Femur (tissue), 1 donor: ENCODE measurements around the gene CLDN3.
"Not testable (repeated sequence)": the region's sequence is repeated elsewhere in the genome, so short reads cannot be mapped to it uniquely, and the experiment has no call there.

Experiments used
- DNase-seq: peaks from one replicate; pipeline ENCODE4 v3.0.0-alpha.2; 2017

Gene CLDN3, protein sequence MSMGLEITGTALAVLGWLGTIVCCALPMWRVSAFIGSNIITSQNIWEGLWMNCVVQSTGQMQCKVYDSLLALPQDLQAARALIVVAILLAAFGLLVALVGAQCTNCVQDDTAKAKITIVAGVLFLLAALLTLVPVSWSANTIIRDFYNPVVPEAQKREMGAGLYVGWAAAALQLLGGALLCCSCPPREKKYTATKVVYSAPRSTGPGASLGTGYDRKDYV

DNA sequence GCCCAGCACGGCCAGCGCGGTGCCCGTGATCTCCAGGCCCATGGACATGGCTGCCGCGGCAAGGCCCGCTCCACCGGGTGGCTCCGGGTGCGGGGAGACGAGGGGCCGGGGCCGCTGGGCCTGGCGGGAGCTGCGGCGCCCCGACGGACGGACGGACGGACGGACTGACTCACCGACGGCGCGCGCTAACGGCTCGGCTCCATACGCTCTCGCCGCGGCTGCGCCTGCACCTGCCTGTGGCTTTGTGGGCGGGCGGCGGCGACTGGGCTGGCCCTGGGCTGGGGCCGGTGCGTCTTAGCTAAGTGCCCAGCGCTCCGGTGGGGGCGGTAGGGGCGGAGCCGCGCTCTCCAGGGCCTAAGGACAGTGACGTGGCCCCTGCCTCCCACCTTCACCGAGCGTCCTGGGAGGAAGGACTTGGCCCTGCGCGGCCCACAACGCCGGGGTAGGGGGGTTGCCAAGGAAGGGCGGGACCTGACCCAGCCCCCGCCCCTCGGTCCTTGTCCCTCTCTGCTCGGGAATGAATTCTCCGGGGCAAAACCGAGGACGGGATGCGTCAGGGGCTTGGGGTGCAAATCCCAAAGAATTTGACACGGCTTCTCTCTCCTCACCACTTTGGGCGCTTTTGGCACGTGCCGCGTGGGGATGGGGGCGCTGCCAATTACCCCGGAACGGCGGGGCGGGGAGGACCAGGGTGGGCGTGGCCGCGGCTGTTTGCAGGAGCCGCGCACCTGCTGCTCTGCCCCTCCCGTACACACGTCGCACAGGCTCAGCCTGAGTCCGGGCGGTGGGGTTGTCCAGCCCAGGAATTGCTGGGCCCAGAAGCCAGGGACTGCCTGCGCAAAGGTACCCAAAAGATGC is at the start of gene CLDN3:
TSS of gene CLDN3 (minus strand) at position 269 of the 858 bp plus-strand sequence. CDS start at position 48, 221 bp downstream.
- no peak for DNase-seq

DNA sequence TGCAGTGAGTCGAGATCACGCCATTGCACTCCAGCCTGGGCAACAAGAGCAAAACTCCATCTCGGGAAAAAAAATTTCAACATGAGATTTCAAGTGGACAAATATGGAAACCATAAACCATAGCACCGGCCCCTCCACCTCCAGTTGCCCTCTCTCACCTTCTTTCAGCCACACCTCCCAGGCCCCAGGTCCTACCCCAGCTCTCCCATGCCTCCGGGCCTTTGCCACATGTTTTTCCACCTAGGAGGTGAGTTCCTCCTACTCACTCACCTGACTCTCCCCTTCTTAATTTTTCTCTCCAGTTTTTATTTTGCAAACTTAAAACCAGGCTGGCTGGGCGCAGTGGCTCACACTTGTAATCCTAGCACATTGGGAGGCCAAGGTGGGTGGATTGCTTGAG is 47.1 kb upstream of the CLDN3 start:
- DNase-seq = peak; percentile 0

DNA sequence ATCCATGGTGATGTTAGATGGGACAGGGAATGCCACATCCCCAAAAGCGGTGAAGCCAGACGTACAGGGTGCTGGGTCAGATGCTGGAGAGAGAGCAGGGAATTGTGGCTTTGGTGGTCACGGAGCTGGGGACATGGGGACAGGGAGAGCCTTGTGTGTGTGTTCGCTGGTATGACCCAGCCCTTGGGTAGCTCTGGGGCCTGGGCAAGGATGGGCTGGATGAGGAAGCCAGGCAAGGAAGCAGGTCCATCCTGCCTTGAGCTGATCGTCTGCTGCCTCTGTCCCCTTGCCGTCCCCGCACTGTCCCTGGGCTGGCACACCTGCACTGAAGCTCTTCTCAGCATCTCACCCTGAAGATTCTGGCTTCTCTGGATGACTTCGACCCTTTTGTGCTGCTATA is 45.4 kb upstream of the CLDN3 start:
- no peak for DNase-seq

DNA sequence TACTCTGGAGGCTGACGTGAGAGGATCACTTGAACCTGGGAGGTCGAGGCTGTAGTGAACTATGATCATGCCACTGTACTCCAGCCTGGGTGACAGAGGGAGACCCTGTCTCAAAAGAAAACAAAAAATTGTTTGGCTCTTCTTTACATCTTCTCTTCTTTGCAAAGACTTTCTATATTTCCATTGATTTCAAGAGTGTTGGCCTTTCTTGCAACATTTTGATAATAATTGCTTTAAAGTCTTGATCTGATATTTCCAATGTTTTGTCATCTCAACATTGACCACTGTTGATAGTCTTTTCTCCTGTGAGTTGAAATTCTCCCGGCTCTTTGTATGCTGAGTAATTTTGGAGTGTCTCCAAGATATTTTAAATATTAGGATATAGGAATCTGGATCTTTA is 42.9 kb upstream of the CLDN3 start:
- DNase-seq = no peak

DNA sequence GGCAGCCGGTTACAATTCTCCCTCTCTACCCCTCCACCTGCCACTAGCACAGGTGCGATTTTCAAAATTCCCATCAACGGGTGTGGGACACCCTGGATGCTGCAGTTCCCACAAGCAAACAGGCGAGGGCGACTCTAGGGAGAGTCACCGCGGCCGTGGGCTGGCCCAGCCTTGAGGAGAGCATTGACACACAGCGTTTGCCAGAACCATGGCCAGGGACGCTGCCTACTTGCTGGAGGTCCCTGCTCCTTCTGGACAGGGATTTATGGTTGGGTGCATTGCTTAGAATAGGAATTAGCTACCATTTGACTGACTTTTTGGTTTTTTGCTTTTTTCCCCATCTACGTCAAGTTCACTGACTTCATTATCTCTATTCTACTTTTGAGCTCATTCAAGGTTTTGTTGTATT is 41.7 kb upstream of the CLDN3 start:
- peak; percentile 59 for DNase-seq

DNA sequence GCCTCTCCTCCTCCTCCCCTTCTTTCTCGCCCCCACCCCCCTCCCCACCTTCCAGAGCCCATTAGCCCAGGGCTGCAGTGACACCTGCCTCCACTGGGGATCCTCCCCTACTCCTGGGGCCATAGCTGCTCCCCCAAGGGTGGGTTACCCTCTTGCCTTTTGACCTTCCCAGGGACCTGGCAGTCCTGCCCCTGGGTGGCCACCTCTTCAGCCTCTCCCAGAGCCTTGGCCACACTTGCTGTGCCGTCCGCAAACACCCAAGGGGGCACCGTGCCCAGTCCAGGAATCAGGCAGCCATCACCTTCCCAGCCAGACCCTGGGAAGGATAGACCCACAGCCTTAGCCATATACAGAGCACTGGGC is 40.9 kb upstream of the CLDN3 start:
- no peak for DNase-seq

DNA sequence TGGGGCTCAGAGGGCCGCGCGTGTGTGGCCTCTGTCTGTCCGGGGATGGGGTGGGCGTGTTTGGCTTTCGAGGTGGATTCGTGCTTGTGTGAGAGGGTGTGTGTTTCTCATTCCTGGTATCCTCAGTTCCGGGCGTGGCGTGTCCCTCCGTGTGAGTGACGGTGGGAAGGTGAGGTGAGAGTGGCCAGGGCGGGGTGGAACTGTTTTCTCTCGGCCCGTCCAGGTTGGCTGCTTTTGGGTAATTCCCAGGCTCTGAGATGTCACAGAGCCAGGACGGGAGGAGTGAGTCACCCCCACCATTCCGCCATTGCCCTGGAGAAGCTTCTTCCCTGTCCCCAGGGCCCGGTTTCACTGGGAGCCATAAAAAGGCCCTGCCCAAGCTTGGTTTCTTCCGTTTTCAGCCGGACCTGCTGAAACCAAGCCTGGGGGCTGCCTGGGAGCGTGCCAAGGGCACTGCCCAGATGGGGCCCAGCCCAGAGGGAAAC is 39.4 kb upstream of the CLDN3 start:
- DNase-seq = no peak

DNA sequence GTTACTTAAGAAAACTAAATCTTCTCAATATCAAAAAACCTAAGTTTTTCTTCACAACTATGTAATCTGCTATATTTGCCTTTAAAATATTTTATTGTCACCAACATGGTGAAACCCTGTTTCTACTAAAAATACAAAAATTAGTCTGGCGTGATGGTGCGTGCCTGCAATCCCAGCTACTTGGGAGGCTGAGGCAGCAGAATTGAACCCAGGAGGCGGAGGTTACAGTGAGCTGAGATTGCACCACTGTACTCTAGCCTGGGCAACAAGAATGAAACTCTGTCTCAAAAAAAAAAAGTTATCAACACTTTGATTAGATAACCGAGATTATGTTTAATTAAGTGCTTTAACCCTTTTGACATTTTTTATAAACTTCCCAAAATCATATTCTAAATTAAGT is 32.4 kb upstream of the CLDN3 start:
- DNase-seq = no peak

DNA sequence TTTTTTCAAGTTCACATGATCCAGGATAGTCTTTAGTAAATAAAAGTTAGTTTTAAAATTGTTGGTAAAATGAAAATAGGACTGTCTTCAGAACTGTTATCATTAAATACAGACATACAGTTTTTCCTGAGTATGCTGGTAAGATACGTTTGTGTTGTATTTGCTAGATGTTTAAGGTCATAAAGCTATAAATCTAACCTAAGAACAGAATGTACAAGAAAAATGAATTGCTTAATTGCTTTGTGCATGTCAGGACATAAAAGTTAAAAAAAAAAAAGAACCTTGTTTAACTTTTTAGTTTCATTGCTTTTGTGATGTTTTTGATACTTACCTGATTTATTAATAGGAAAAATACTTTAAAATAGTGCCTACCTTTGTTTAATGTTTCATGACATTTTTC is 31.5 kb upstream of the CLDN3 start:
- DNase-seq = no peak

DNA sequence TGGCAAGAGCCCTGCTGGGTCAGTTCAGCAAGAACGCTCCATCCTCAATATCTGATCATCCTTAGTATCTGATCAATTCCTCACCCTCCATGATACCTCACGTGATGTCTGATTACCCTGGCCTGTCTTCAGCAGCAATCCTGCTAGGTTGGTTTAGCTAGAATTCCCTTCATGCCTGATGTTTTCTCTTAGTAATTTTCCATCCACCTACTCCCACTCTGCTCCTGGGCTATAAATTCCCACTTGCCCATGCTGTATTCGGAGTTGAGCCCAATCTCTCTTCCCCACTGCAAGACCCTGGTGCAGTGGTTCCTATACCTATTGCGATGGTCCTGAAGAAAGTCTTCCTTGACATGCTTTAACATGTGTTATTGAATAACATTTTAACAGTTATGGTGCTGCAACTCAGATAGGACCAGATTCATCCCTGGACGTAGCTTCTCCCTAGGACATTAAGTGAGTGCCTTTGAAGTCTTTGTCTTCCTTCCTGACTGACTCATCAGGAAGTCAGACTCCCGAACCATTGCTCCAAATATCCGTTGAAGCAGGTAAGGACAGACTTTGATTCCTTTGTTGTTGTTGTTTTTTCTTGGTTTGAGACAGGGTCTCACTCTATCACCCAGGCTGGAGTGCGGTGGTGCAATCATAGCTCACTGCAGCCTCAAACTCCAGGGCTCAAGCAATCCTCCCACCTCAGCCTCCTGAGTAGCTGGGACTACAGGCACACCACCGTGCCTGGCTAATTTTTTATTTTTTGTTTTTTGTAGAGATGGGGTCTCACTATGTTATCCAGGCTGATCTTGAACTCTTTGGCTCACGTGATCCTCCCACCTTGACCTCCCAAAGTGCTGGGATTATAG is 29.4 kb upstream of the CLDN3 start:
- no peak for DNase-seq

DNA sequence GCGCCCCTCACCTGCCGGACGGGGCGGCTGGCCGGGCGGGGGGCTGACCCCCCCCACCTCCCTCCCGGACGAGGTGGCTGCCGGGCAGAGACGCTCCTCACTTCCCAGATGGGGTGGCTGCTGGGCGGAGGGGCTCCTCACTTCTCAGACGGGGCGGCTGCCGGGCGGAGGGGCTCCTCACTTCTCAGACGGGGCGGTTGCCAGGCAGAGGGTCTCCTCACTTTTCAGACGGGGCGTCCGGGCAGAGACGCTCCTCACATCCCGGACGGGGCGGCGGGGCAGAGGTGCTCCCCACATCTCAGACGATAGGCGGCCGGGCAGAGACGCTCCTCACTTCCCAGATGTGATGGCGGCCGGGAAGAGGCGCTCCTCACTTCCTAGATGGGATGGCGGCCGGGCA is 27.1 kb upstream of the CLDN3 start:
- not testable (repeated sequence) for DNase-seq

DNA sequence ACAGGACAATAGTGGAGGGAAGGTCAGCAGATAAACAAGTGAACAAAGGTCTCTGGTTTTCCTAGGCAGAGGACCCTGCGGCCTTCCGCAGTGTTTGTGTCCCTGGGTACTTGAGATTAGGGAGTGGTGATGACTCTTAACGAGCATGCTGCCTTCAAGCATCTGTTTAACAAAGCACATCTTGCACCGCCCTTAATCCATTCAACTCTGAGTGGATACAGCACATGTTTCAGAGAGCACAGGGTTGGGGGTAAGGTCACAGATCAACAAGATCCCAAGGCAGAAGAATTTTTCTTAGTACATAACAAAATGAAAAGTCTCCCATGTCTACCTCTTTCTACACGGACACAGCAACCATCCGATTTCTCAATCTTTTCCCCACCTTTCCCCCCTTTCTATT is 26.6 kb upstream of the CLDN3 start:
- DNase-seq = not testable (repeated sequence)

DNA sequence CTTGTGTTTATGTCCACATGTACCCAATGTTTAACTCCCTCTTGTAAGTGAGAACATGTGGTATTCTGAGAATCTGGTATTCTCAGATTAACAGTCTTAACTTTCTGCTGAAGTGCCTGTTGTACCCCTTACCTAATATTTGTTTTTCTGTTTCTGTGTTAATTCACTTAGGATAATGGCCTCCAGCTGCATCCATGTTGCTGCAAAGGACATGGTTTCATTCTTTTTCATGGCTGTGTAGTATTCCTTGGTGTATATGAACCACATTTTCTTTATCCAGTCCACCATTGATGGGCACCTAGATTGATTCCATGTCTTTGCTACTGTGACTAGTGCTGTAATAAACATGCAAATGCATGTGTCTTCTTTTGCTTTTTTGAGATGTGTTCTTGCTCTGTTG is 25.1 kb upstream of the CLDN3 start:
- DNase-seq = not testable (repeated sequence)

DNA sequence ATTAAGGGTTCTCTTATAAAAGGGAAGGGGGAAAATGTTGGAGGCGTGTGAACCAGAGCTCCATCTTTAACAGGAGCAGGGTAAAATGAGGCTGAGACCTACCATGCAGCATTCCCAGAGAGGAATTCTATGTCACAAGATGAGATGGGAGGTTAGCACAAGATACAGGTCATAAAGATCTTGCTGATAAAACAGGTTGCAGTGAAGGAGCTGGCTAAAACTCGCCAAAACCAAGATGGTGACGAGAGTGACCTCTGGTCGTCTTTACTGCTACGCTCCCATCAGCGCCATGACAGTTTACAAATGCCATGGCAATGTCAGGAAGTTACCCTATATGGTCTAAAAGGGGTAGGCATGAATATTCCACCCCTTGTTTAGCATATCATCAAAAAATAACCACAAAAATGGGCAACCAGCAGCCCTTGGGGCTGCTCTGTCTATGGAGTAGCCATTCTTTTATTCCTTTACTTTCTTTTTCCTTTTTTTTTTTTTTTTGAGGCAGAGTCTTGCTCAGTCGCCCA is 21.2 kb upstream of the CLDN3 start:
- DNase-seq = not testable (repeated sequence)

DNA sequence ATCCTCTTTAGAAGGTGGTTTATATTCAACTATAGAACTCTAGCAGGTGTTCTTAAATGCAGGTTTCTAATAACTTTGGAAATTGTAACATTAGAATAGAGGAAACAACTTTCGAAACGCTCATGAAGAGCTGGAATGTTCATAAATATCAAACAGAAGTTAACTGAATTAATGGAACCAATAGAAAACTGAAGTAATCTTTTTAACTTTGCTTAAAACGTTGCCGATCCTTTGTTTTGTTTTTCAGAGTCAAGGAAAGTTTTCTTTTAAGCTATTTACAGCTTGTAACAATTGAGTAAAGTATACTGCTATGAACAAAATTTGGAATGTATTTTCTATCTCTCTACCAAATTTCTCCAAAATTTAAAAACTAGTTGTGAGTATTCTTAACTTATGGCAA is 19.0 kb upstream of the CLDN3 start:
- DNase-seq = no peak

DNA sequence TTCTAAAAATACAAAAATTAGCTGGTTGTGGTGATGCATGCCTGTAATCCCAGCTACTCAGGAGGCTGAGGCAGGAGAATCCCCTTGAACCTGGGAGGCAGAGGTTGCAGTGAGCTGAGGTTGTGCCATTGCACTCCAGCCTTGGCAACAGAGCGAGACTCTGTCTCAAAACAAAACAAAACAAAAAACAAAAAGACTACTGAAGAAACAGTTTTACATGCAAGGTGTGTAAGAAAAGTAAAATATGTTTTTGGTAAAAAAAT is 17.6 kb upstream of the CLDN3 start:
- not testable (repeated sequence) for DNase-seq

DNA sequence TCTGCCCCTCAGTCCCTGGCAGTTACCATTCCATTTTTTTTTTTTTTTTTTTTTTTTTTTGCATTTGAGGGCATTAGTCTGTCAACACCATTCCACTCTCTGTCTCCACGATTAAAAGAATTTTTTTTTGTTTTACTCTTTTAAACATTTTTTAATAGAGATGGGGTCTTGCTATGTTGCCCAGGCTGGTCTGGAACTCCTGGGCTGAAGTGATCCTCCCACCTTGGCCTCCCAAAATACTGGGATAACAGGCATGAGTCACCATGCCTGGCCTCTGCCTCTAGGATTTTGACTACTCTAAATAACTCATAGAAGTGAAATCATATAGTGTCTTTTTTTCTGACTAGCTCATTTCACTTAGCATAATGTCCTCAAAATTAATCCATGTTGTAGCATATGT is 16.5 kb upstream of the CLDN3 start:
- DNase-seq = no peak

DNA sequence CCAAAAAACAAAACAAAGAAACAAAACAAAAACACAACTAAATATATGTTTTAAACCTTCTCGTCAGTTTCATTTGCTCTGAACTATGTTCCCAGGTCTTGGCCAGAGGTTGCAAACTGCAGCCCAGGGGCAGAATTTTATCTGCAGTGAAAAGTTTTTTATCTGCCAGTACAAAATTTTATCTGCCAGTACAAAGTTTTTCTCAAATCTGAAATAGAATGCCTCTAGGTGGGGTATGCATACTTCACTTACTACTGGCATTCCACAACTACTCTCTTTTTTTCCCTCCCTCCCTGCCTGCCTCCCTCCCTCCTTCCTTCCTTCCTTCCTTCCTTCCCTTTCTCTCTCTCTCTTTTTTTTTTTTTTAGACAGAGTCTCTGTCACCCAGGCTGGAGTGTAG is 9.4 kb upstream of the CLDN3 start:
- no peak for DNase-seq

DNA sequence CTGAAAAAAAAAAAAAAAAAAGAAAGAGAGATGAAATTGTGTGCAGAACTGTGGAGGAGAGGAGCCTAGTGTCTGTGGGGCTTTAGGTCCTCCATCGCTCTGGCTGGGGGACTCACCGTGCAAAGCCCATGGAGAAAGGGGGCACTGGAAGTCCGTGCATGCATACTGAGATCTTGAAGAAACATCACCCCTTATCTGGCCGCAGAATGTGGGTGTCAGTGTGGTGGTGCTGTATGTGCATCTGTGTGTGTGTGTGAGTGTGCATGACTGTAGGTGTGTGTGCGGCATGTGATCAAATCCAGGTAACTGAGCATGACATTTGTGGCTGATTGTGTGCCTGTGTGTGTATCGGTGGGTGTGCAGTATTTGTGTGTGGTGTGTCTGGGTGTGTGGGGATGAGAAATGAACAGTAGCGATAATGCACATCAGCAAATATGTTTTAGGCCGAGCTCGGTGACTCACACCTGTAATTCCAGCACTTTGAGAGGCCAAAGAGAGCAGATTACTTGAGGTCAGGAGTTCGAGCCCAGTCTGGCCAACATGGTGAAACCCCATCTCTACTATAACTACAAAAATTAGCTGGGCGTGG is 8.8 kb upstream of the CLDN3 start:
- DNase-seq = no peak

DNA sequence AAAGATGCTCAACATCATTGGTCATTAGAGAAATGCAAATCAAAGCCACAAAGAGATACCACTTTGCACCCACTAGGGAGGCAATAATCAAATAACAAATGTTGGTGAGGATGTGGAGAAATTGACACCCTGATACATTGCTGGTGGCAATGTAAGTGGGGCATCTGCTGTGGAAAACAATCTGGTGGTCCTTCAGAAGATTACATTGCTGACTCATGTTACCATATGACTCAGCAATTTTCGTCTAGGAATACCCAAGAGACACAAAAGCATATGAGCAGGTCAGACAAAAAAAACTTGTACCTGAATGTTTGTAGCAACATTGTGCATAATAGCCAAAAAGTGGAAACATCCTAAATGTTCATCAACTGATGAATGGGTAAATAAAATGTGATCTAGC is 4.9 kb upstream of the CLDN3 start:
- DNase-seq = no peak

DNA sequence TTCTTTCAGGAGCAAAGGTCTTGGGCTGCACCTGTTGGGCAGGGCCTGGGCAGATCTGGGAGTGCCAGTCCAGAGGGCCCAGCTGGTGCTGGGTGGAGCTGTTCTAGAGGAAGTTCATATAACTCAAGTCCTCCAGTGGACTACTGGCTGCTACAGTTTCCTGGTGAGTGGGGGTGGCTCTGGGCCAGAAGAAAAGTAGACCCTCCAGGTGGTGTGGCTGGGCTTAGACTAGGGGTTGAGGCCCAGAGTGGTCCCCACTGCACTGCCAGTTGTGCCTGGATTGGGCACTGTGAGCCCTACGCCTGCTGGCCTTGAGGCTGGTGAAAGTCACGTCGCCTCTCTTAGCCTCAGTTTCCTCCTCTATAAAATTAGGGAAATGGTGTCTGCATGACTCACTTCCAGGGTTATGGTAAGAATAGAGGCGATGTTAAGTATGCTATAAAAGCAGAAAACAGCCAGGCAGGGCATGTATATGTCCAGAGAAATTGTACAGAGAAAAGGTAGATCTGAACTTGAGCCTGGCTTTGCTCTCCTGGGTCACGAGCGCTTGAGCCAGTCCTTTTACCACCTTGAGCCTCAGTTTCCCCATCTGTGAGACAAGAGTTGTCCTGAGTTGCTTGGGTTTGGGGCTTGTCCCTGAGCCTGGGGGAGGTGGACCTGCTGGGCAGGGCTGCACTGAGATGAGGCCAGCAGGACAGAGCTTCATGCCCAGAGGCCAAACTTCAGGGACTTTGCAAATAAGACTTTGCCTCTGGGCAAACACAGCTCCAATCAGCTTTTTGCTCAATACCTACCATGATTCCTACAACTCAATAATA is 3.8 kb upstream of the CLDN3 start:
- no peak for DNase-seq
